ENCODE data around the gene PLEKHH1.

PLEKHH1 gene

GRCh38 chr14:67532998-67533753, at the start of gene PLEKHH1:
Gene PLEKHH1, plus strand, starts transcription at chr14:67533290. Its CDS starts 8,578 bp downstream, at chr14:67541868.
- DNase-seq (ENCODE audit: low read depth), result peak; percentile 27
- H3K4me3 ChIP-seq (ENCODE audit: low read depth, low read length), result peak within 1 kb of the TSS; percentile 61
- peak; percentile 22; the same call in 1 of the 2 replicates for TF ChIP-seq CTCF (IDR thresholded peaks at IDR 0.05; ENCODE audit: control insufficient read depth, extremely low read depth, insufficient read depth)

- TF ChIP-seq CTCF (IDR thresholded peaks at IDR 0.05; ENCODE audit: control insufficient read depth, extremely low read depth, insufficient read depth), result no peak
- no peak overlapping the region for H3K4me3 ChIP-seq (ENCODE audit: low read depth, low read length)
- DNase-seq (ENCODE audit: low read depth), result no peak
Measured at GRCh38 chr14:67483579-67484285, 49.4 kb upstream of the PLEKHH1 start.

- H3K4me3 ChIP-seq (ENCODE audit: low read depth, low read length), result no peak overlapping the region
- TF ChIP-seq CTCF (IDR thresholded peaks at IDR 0.05; ENCODE audit: control insufficient read depth, extremely low read depth, insufficient read depth), result no peak
- no peak for DNase-seq (ENCODE audit: low read depth)
Measured at GRCh38 chr14:67485501-67486095, 47.5 kb upstream of the PLEKHH1 start.

GRCh38 chr14:67486890-67487289, 46.2 kb upstream of the PLEKHH1 start:
- no peak for TF ChIP-seq CTCF (IDR thresholded peaks at IDR 0.05; ENCODE audit: control insufficient read depth, extremely low read depth, insufficient read depth)
- no peak for DNase-seq (ENCODE audit: low read depth)
- no peak overlapping the region for H3K4me3 ChIP-seq (ENCODE audit: low read depth, low read length)

GRCh38 chr14:67487332-67487731, 45.8 kb upstream of the PLEKHH1 start:
- no peak overlapping the region for H3K4me3 ChIP-seq (ENCODE audit: low read depth, low read length)
- DNase-seq (ENCODE audit: low read depth), result no peak
- TF ChIP-seq CTCF (IDR thresholded peaks at IDR 0.05; ENCODE audit: control insufficient read depth, extremely low read depth, insufficient read depth), result no peak

GRCh38 chr14:67487937-67488893, 44.9 kb upstream of the PLEKHH1 start, which contains the start of gene TMEM229B:
Gene TMEM229B, minus strand, starts transcription at chr14:67488721. Its CDS starts 14,798 bp downstream, at chr14:67473923.
- DNase-seq (ENCODE audit: low read depth), result no peak
- no peak for TF ChIP-seq CTCF (IDR thresholded peaks at IDR 0.05; ENCODE audit: control insufficient read depth, extremely low read depth, insufficient read depth)
- H3K4me3 ChIP-seq (ENCODE audit: low read depth, low read length), result no peak within 1 kb of the TSS
